Measurements from ENCODE around the gene ANKS6.
"Not testable (repeated sequence)": the region's sequence is repeated elsewhere in the genome, so short reads cannot be mapped to it uniquely, and the experiment has no call there.

ANKS6 gene

DNA sequence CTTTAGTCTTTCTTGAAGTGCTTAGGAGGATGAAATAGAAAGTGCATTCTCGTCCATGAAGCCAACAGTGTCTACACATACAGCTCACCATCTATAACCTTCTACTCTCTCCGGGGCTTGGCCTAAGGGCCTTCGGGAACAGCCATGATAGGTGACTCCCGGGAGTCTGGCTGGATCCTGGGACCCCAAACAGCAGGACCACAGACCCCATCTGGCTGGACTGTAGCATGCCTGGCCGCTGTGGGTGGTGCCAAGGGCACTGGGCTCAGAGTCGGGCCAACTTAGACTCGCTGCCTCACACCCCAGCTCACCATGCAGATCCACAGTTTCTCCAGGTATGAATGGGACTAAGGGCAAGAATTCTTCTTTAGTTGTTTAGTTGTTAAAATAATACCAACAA, 104.0 kb downstream of the ANKS6 start:
- H3K9ac ChIP-seq (ENCODE audit: low read depth in 1 of 2, low read length in 2 of 2): no peak overlapping the region
- peaks cover 0 to 2% of the 10 kb centered on the region in 2 donors for H3K27me3 ChIP-seq (ENCODE audit: control insufficient read depth in 2 of 2, insufficient read depth in 2 of 2, low read length in 2 of 2)
- no peak overlapping the region for H3K27ac ChIP-seq (ENCODE audit: low read depth in 2 of 2, low read length in 2 of 2)
- H3K36me3 ChIP-seq (ENCODE audit: control insufficient read depth in 2 of 2, insufficient read depth in 2 of 2, low read length in 2 of 2): no peaks in the 10 kb centered on the region
- no peaks in the 10 kb centered on the region for H3K4me1 ChIP-seq (ENCODE audit: control insufficient read depth in 2 of 2, insufficient read depth in 2 of 2, low read length in 2 of 2)
- no peak overlapping the region for H3K4me3 ChIP-seq (ENCODE audit: low read length in 2 of 2)
- no peaks in the 10 kb centered on the region for H3K9me3 ChIP-seq (ENCODE audit: control insufficient read depth in 2 of 2, low read length in 2 of 2)

- no peaks in the 10 kb centered on the region for H3K36me3 ChIP-seq (ENCODE audit: control insufficient read depth in 2 of 2, insufficient read depth in 2 of 2, low read length in 2 of 2)
- no peak overlapping the region for H3K27ac ChIP-seq (ENCODE audit: low read depth in 2 of 2, low read length in 2 of 2)
- peaks cover 0 to 2% of the 10 kb centered on the region in 2 donors for H3K27me3 ChIP-seq (ENCODE audit: control insufficient read depth in 2 of 2, insufficient read depth in 2 of 2, low read length in 2 of 2)
Measured at GRCh38 chr9:98691890-98692289, 104.5 kb downstream of the ANKS6 start.

DNA sequence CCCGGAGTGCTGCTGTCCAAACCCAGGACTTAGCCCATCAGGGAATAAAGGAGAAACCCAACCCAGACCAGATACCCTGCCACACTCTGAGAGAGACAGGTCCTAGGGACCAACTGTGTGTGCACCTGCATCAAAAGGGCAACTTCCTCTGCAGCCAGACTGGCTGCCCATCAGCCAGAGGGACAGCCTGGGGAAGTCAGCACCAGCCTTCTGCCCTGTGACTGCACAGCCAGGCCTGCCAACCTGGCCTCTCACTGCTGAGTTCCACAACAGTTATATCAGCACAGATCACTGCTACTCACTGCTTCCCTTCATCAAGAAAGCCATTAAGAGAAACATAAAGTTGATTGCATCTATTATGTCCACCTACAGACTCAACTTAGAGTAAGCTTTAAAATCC, 105.7 kb downstream of the ANKS6 start:
- Histone ChIP-seq H3K4me3 (ENCODE audit: low read length in 2 of 2) (no peak overlapping the region), H3K4me1 (ENCODE audit: control insufficient read depth in 2 of 2, insufficient read depth in 2 of 2, low read length in 2 of 2) (no peaks in the 10 kb centered on the region), H3K27ac (ENCODE audit: low read depth in 2 of 2, low read length in 2 of 2) (no peak overlapping the region), H3K9ac (ENCODE audit: low read depth in 1 of 2, low read length in 2 of 2) (no peak overlapping the region), H3K27me3 (ENCODE audit: control insufficient read depth in 2 of 2, insufficient read depth in 2 of 2, low read length in 2 of 2) (peaks cover 0 to 2% of the 10 kb centered on the region in 2 donors), H3K36me3 (ENCODE audit: control insufficient read depth in 2 of 2, insufficient read depth in 2 of 2, low read length in 2 of 2) (no peaks in the 10 kb centered on the region), H3K9me3 (ENCODE audit: control insufficient read depth in 2 of 2, low read length in 2 of 2) (no peaks in the 10 kb centered on the region)

More at GRCh38 chr9:98691890-98692289, 104.5 kb downstream of the ANKS6 start:
- H3K4me1 ChIP-seq (ENCODE audit: control insufficient read depth in 2 of 2, insufficient read depth in 2 of 2, low read length in 2 of 2): no peaks in the 10 kb centered on the region
- no peak overlapping the region for H3K4me3 ChIP-seq (ENCODE audit: low read length in 2 of 2)
- H3K9me3 ChIP-seq (ENCODE audit: control insufficient read depth in 2 of 2, low read length in 2 of 2): no peaks in the 10 kb centered on the region
- H3K9ac ChIP-seq (ENCODE audit: low read depth in 1 of 2, low read length in 2 of 2): no peak overlapping the region

DNA sequence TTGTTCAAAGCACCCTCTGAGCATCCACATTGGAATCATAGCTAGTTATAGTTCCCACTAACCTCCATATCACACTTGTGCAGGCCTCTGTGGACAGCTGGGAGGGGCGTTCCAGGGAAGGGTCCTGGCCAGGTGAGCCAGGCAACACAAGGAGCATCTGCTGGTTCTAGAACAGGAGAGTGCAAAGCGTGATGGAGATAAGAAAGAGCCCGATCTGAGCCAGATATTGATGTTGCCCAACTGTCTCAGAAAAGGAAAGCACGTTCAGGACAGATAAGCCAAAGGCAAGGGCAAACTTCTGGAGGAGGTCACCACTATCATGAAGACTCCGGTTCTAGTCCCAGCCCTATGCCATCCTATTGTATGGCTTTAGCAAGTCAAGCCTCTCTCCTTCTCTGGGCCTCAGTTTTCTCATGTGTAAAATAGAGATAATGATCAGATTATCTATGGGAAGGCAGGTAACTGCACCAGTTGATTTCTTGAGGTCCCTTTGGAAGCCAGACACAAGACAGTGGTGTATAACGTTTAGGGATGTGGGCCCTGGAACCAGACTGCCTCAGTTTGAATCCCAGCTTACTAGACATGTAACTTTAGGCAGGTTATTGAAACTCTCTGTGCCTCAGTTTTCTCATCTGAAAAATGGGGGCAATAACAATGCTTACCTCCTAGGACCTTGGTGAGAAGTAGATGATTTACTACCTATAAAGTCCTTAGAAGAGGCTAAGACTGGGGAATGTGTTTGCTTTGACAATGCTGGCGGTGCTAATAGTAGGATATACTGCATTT, 107.5 kb downstream of the ANKS6 start:
- Histone ChIP-seq H3K4me3 (ENCODE audit: low read length in 2 of 2) (no peak overlapping the region), H3K9ac (ENCODE audit: low read depth in 1 of 2, low read length in 2 of 2) (no peak overlapping the region), H3K27me3 (ENCODE audit: control insufficient read depth in 2 of 2, insufficient read depth in 2 of 2, low read length in 2 of 2) (peaks cover 0 to 2% of the 10 kb centered on the region in 2 donors), H3K27ac (ENCODE audit: low read depth in 2 of 2, low read length in 2 of 2) (no peak overlapping the region), H3K36me3 (ENCODE audit: control insufficient read depth in 2 of 2, insufficient read depth in 2 of 2, low read length in 2 of 2) (no peaks in the 10 kb centered on the region), H3K4me1 (ENCODE audit: control insufficient read depth in 2 of 2, insufficient read depth in 2 of 2, low read length in 2 of 2) (no peaks in the 10 kb centered on the region), H3K9me3 (ENCODE audit: control insufficient read depth in 2 of 2, low read length in 2 of 2) (no peaks in the 10 kb centered on the region)

DNA sequence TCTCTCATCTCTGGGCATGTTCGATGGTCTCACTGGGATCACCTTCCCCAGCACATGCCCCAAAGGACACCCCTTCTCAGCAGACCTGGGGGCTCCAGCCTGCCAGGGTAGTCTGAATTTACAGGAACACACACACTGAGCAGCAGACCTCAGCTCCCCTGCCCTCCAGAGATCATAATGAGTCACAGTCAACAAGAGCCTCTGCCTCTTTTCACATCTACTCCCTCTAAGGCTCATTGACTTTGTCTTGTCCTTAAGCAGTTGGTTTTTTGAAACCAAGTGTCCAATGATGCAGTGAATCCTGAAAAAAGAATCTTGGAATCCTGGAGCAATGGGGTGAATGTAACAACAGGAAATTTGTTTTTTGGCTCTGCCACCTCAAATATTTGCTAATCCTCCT, 108.4 kb downstream of the ANKS6 start:
- Histone ChIP-seq H3K4me1 (ENCODE audit: control insufficient read depth in 2 of 2, insufficient read depth in 2 of 2, low read length in 2 of 2) (no peaks in the 10 kb centered on the region), H3K36me3 (ENCODE audit: control insufficient read depth in 2 of 2, insufficient read depth in 2 of 2, low read length in 2 of 2) (no peaks in the 10 kb centered on the region), H3K9ac (ENCODE audit: low read depth in 1 of 2, low read length in 2 of 2) (no peak overlapping the region), H3K27me3 (ENCODE audit: control insufficient read depth in 2 of 2, insufficient read depth in 2 of 2, low read length in 2 of 2) (peaks cover 0 to 2% of the 10 kb centered on the region in 2 donors), H3K27ac (ENCODE audit: low read depth in 2 of 2, low read length in 2 of 2) (no peak overlapping the region), H3K4me3 (ENCODE audit: low read length in 2 of 2) (no peak overlapping the region), H3K9me3 (ENCODE audit: control insufficient read depth in 2 of 2, low read length in 2 of 2) (no peaks in the 10 kb centered on the region)

- no peak overlapping the region for H3K9ac ChIP-seq (ENCODE audit: low read depth in 1 of 2, low read length in 2 of 2)
- H3K27me3 ChIP-seq (ENCODE audit: control insufficient read depth in 2 of 2, insufficient read depth in 2 of 2, low read length in 2 of 2): peaks cover 0 to 2% of the 10 kb centered on the region in 2 donors
- H3K4me3 ChIP-seq (ENCODE audit: low read length in 2 of 2): no peak overlapping the region
- no peaks in the 10 kb centered on the region for H3K36me3 ChIP-seq (ENCODE audit: control insufficient read depth in 2 of 2, insufficient read depth in 2 of 2, low read length in 2 of 2)
- H3K4me1 ChIP-seq (ENCODE audit: control insufficient read depth in 2 of 2, insufficient read depth in 2 of 2, low read length in 2 of 2): no peaks in the 10 kb centered on the region
- H3K27ac ChIP-seq (ENCODE audit: low read depth in 2 of 2, low read length in 2 of 2): no peak overlapping the region
- no peaks in the 10 kb centered on the region for H3K9me3 ChIP-seq (ENCODE audit: control insufficient read depth in 2 of 2, low read length in 2 of 2)
Measured at GRCh38 chr9:98686961-98687855, 109.1 kb downstream of the ANKS6 start.

GRCh38 chr9:98684816-98685215, 111.5 kb downstream of the ANKS6 start:
- H3K27ac ChIP-seq (ENCODE audit: low read depth in 2 of 2, low read length in 2 of 2); H3K9me3 ChIP-seq (ENCODE audit: control insufficient read depth in 2 of 2, low read length in 2 of 2); H3K27me3 ChIP-seq (ENCODE audit: control insufficient read depth in 2 of 2, insufficient read depth in 2 of 2, low read length in 2 of 2); H3K4me1 ChIP-seq (ENCODE audit: control insufficient read depth in 2 of 2, insufficient read depth in 2 of 2, low read length in 2 of 2); H3K4me3 ChIP-seq (ENCODE audit: low read length in 2 of 2); H3K36me3 ChIP-seq (ENCODE audit: control insufficient read depth in 2 of 2, insufficient read depth in 2 of 2, low read length in 2 of 2); H3K9ac ChIP-seq (ENCODE audit: low read depth in 1 of 2, low read length in 2 of 2): not testable (repeated sequence)

Measured in mucosa of rectum (tissue), 2 donors.